ENCODE measurements around the gene SIAH1. TPM values are rescaled to one million over a fixed set of nuclear protein-coding genes. Genes with fewer than 3 reads are reported as not detected.

SIAH1 gene
- total and polyA plus RNA-seq, 9 of the 15 experiments (the other 6 are each of a cell fraction or from before 2014, with no cell fraction given) = 4.1 to 14.3 (median 12.5) TPM

- peaks cover 80% of the 10 kb centered on the region for H3K79me2 ChIP-seq (ENCODE audit: control insufficient read depth, insufficient read depth, low read length)
- no peak overlapping the region for H3K27ac ChIP-seq (ENCODE audit: extremely low read depth, low read depth, low read length)
- peaks cover 29 to 30% of the 10 kb centered on the region in 2 experiments; a peak in 4 of 5 replicates for H3K4me1 ChIP-seq (replicated peaks in 1 of 2; ENCODE audit: control insufficient read depth in 2 of 2, insufficient read depth in 2 of 2, low read length in 2 of 2)
- ChIA-PET POLR2A (interaction anchor here (2.0 to 2.9 kb wide), 2 partner anchors 12 to 15 kb away, joined by 16 to 35 read pairs; no protein-coding TSS in a partner anchor), CTCF (ENCODE audit: low intra/inter-chr PET ratio) (no interaction called here)
- 48% methylated on average over 5 of the region's 5 CpGs for WGBS (ENCODE audit: insufficient coverage, low coverage, missing lambda C conversion rate)
- DNase-seq (ENCODE audit: extremely low read depth in 1 of 4, low spot score in 3 of 4) (peak in 1 of 4 experiments; percentile 23), FAIRE-seq (no peak), ATAC-seq (no peak)
- H3K9ac ChIP-seq (ENCODE audit: insufficient read depth in 1 of 2, low read depth in 2 of 2, low read length in 2 of 2) = no peak overlapping the region
- no TSS peak for BruUV-seq (replicated peaks)
- intact Hi-C loops (cut with micrococcal nuclease) (no loop called here), in situ Hi-C loops (cut with MboI) (no loop called here)
- TF ChIP-seq CBFA2T3 (IDR thresholded peaks at IDR 0.05) = no peak
- 0 out of 2 replicates have a peak, but pooled peaks have one; percentile 11 for TF ChIP-seq ARID1B (IDR thresholded peaks at IDR 0.05)
- peak; percentile 83 for TF ChIP-seq NFIC (IDR thresholded peaks at IDR 0.05)
- no peak for TF ChIP-seq PTRF (tag; IDR thresholded peaks at IDR 0.05)
- TF ChIP-seq TEAD4 (IDR thresholded peaks at IDR 0.05; ENCODE audit: low read length) = peak; percentile 17; the same call in 1 of the 2 replicates
- no peak for TF ChIP-seq TEAD4 (CRISPR knock-in tag; IDR thresholded peaks at IDR 0.05; ENCODE audit: borderline replicate concordance)
- TF ChIP-seq, protein P1, sequence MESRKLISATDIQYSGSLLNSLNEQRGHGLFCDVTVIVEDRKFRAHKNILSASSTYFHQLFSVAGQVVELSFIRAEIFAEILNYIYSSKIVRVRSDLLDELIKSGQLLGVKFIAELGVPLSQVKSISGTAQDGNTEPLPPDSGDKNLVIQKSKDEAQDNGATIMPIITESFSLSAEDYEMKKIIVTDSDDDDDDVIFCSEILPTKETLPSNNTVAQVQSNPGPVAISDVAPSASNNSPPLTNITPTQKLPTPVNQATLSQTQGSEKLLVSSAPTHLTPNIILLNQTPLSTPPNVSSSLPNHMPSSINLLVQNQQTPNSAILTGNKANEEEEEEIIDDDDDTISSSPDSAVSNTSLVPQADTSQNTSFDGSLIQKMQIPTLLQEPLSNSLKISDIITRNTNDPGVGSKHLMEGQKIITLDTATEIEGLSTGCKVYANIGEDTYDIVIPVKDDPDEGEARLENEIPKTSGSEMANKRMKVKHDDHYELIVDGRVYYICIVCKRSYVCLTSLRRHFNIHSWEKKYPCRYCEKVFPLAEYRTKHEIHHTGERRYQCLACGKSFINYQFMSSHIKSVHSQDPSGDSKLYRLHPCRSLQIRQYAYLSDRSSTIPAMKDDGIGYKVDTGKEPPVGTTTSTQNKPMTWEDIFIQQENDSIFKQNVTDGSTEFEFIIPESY (CRISPR knock-in tag; IDR thresholded peaks at IDR 0.05) = no peak
- H3K27me3 ChIP-seq (ENCODE audit: control insufficient read depth in 2 of 2, insufficient read depth in 2 of 2, low read length in 2 of 2) = no peaks in the 10 kb centered on the region
- H3K4me2 ChIP-seq (ENCODE audit: insufficient read depth, low read length) = 0 out of 2 replicates have a peak overlapping the region, but pooled peaks have one; percentile 10
- no peaks in the 10 kb centered on the region for H3K9me1 ChIP-seq (ENCODE audit: control insufficient read depth, insufficient read depth, low read length)
- no peak overlapping the region for H2AFZ ChIP-seq (ENCODE audit: low read depth, low read length)
- no peaks in the 10 kb centered on the region for H3K9me3 ChIP-seq (replicated peaks; ENCODE audit: control insufficient read depth, insufficient read depth, low read depth, low read length)
- no peaks in the 10 kb centered on the region for H3K36me3 ChIP-seq (ENCODE audit: control insufficient read depth, insufficient read depth, low read length)
- no peak overlapping the region for H3K4me3 ChIP-seq
- peaks cover 50% of the 10 kb centered on the region for H4K20me1 ChIP-seq (replicated peaks; ENCODE audit: control insufficient read depth, insufficient read depth, low read length)
Observed at GRCh38 chr16:48381201-48381600, 4.0 kb downstream of the SIAH1 start.

All from K562 (cell line).